Neural cell (in vitro differentiated cells): Measurements from ENCODE around the gene AZI2. TPM values are rescaled to one million over a fixed set of nuclear protein-coding genes. Genes with fewer than 3 reads are reported as not detected.

Experiments
- H2AFZ ChIP-seq: fragments of 200-600, 300-800 bp; sonication (generic), shearing (Covaris generic); 2 replicates; pipeline ENCODE4 v1.6.0; 2014; ENCODE audit warnings: low read depth, mild to moderate bottlenecking, antibody characterized with exemption, low read length, moderate library complexity
- H3F3A ChIP-seq: fragments of 200-600 bp; shearing (Covaris generic); 2 replicates; pipeline ENCODE4 v1.6.1; 2016; ENCODE audit warnings: mild to moderate bottlenecking, moderate library complexity, mixed read lengths, antibody characterized with exemption, low read length; ENCODE audit not compliant: insufficient read depth, poor library complexity, severe bottlenecking
- H3K27ac ChIP-seq: fragments of 200-600, 300-800 bp; sonication (generic), shearing (Covaris generic); 2 replicates; pipeline ENCODE4 v1.5.1; 2014; ENCODE audit warnings: mild to moderate bottlenecking, low read length, moderate library complexity
- H3K27me3 ChIP-seq: fragments of 300-800, 200-600 bp; sonication (generic), shearing (Covaris generic); 2 replicates; pipeline ENCODE4 v1.6.0; 2014; ENCODE audit warnings: mild to moderate bottlenecking, low read depth, low read length, moderate library complexity; ENCODE audit not compliant: insufficient read depth
- H3K36me3 ChIP-seq: fragments of 300-800, 200-600 bp; sonication (generic), shearing (Covaris generic); 2 replicates; pipeline ENCODE4 v1.5.1; 2014; ENCODE audit warnings: mild to moderate bottlenecking, antibody characterized with exemption, low read length, moderate library complexity; ENCODE audit not compliant: insufficient read depth
- H3K4me2 ChIP-seq: fragments of 300-800, 200-600 bp; sonication (generic), shearing (Covaris generic); 2 replicates; pipeline ENCODE4 v1.6.0; 2014; ENCODE audit warnings: mild to moderate bottlenecking, low read length
- H3K4me3 ChIP-seq: fragments of 300-800, 200-600 bp; sonication (generic), shearing (Covaris generic); 2 replicates; pipeline ENCODE4 v1.5.1; 2014; ENCODE audit warnings: mild to moderate bottlenecking, low read length, moderate library complexity
- H3K79me2 ChIP-seq: fragments of 200-600 bp; shearing (Covaris generic); replicated peaks from 2 replicates; pipeline ENCODE4 v1.6.0; 2014; ENCODE audit warnings: mild to moderate bottlenecking, low read length, moderate library complexity; ENCODE audit not compliant: insufficient read depth
- H3K9ac ChIP-seq: fragments of 300-800, 200-600 bp; sonication (generic), shearing (Covaris generic); 2 replicates; pipeline ENCODE4 v1.6.1; 2016; ENCODE audit warnings: mild to moderate bottlenecking, low read length, mixed read lengths
- H3K9me2 ChIP-seq: fragments of 200-600 bp; shearing (Covaris generic); 2 replicates; pipeline ENCODE4 v1.6.1; 2016; ENCODE audit warnings: mild to moderate bottlenecking, low read length, mixed read lengths; ENCODE audit not compliant: insufficient read depth
- H3K9me3 ChIP-seq: fragments of 200-600, 300-800 bp; sonication (generic), shearing (Covaris generic); 2 replicates; pipeline ENCODE4 v1.6.1; 2016; ENCODE audit warnings: mild to moderate bottlenecking, mixed run types, low read length, moderate library complexity, mixed read lengths
- H4K20me1 ChIP-seq: fragments of 200-600 bp; shearing (Covaris generic); 2 replicates; pipeline ENCODE4 v1.6.1; 2016; ENCODE audit warnings: mild to moderate bottlenecking, mixed run types; ENCODE audit not compliant: insufficient read depth
- CTCF ChIP-seq: fragments of 450-650 bp; IDR thresholded peaks from 2 replicates; pipeline ENCODE4 v1.5.1; 2014; ENCODE audit warnings: antibody characterized with exemption, mild to moderate bottlenecking, moderate library complexity; ENCODE audit not compliant: poor library complexity, severe bottlenecking
- EP300 ChIP-seq: fragments of 450-650 bp; conservative IDR thresholded peaks from 2 replicates; pipeline ENCODE4 v1.6.1; 2014; ENCODE audit warnings: antibody characterized with exemption, mild to moderate bottlenecking, moderate library complexity; ENCODE audit not compliant: poor library complexity, severe bottlenecking
- EZH2 ChIP-seq: fragments of 200-600, 300-800 bp; shearing (Covaris generic), sonication (generic); IDR thresholded peaks from 2 replicates; pipeline ENCODE4 v1.6.1; 2014; ENCODE audit warnings: antibody characterized with exemption, low read length, borderline replicate concordance, mild to moderate bottlenecking; ENCODE audit not compliant: insufficient read depth, poor library complexity, severe bottlenecking
- MXI1 ChIP-seq: fragments of 450-650 bp; conservative IDR thresholded peaks from 2 replicates; pipeline ENCODE4 v1.6.1; 2014; ENCODE audit warnings: antibody characterized with exemption, mild to moderate bottlenecking; ENCODE audit not compliant: poor library complexity, severe bottlenecking
- POLR2AphosphoS5 ChIP-seq: IDR thresholded peaks from 2 replicates; pipeline ENCODE4 v1.6.1; 2012
- RAD21 ChIP-seq: fragments of 450-650 bp; conservative IDR thresholded peaks from 2 replicates; pipeline ENCODE4 v1.6.1; 2014; ENCODE audit warnings: antibody characterized with exemption, mild to moderate bottlenecking, moderate library complexity
- REST ChIP-seq: IDR thresholded peaks from 2 replicates; pipeline ENCODE4 v1.6.1; 2012; ENCODE audit warnings: borderline replicate concordance
- SMC3 ChIP-seq: fragments of 450-650 bp; conservative IDR thresholded peaks from 2 replicates; pipeline ENCODE4 v1.6.1; 2014; ENCODE audit warnings: antibody characterized with exemption, mild to moderate bottlenecking, moderate library complexity; ENCODE audit not compliant: poor library complexity
- TAF1 ChIP-seq: IDR thresholded peaks from 2 replicates; pipeline ENCODE4 v1.6.1; 2012; ENCODE audit warnings: low read depth
- polyA plus RNA-seq: library from polyadenylated mRNA; depleted of rRNA; stranded (reverse); fragments of >200 nt; gene quantifications from 2 replicates; pipeline ENCODE4 v1.2.3, GENCODE V29; 2014

AZI2 gene
- polyA plus RNA-seq, 1 donor from 2014 or later: 134 TPM

GRCh38 chr3:28278918-28279317, 69.7 kb downstream of the AZI2 start:
- Histone ChIP-seq H4K20me1 (no peaks in the 10 kb centered on the region), H3K9ac (no peak overlapping the region), H3K9me2 (no peaks in the 10 kb centered on the region), H3K27me3 (no peaks in the 10 kb centered on the region), H3K27ac (no peak overlapping the region), H3K4me3 (no peak overlapping the region), H2AFZ (no peak overlapping the region), H3K9me3 (no peaks in the 10 kb centered on the region), H3K79me2 (no peaks in the 10 kb centered on the region), H3K4me2 (no peak overlapping the region), H3K36me3 (no peaks in the 10 kb centered on the region), H3F3A (no peaks in the 10 kb centered on the region)
- TF ChIP-seq REST: no peak
- no peak for TF ChIP-seq TAF1
- TF ChIP-seq EZH2: no peak
- no peak for TF ChIP-seq SMC3
- no peak for TF ChIP-seq EP300
- no peak for TF ChIP-seq MXI1
- no peak for TF ChIP-seq RAD21

GRCh38 chr3:28273837-28274236, 74.8 kb downstream of the AZI2 start:
- H3K27ac ChIP-seq: no peak overlapping the region
- H3K4me2 ChIP-seq: no peak overlapping the region
- H3K79me2 ChIP-seq: no peaks in the 10 kb centered on the region
- no peaks in the 10 kb centered on the region for H3K36me3 ChIP-seq
- peaks cover 5% of the 10 kb centered on the region for H3K9me3 ChIP-seq
- no peaks in the 10 kb centered on the region for H4K20me1 ChIP-seq
- H3F3A ChIP-seq: no peaks in the 10 kb centered on the region
- TF ChIP-seq POLR2AphosphoS5 (no peak), TAF1 (no peak), EP300 (no peak), MXI1 (no peak), SMC3 (no peak), CTCF (no peak), EZH2 (no peak), RAD21 (no peak), REST (no peak)
- H2AFZ ChIP-seq: no peak overlapping the region
- no peak overlapping the region for H3K9ac ChIP-seq
- no peaks in the 10 kb centered on the region for H3K27me3 ChIP-seq
- no peaks in the 10 kb centered on the region for H3K9me2 ChIP-seq
- H3K4me3 ChIP-seq: no peak overlapping the region

Other genes starting within 250 kb of the AZI2 start
- 8.1 and 8.7 TPM in 2 replicates for gene CMC1, start 107.2 kb downstream of the AZI2 start, polyA plus RNA-seq
- 0.48 and 1.0 TPM in 2 replicates for gene ZCWPW2, start 103 bp downstream of the AZI2 start, polyA plus RNA-seq